ENCODE results near the gene RP9.

RP9 gene

DNA sequence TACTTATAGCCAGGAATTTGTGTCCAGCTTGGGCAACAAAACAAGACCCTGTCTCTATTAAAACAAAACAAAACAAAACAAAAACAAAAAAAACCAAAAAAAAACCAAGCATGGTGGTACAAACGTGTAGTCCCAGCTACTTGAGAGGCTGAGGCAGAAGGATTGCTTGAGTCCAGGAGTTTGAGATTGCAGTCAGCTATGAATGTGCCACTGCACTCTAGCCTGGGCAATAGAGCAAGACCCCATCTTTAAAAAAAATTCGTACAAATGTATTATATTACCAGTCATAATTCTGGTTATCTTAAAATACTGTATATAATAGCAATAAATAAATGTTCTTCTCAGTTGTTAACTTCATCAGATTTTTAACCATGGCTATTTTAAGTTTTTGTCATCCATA lies 17.9 kb upstream of the RP9 start:
- no peaks in the 10 kb centered on the region for H3K36me3 ChIP-seq (ENCODE audit: control insufficient read depth, insufficient read depth, low read length)
- no peak overlapping the region for H3K4me3 ChIP-seq (ENCODE audit: low read depth, low read length)
- H3K4me1 ChIP-seq: no peaks in the 10 kb centered on the region
- H3K79me2 ChIP-seq: peaks cover 5% of the 10 kb centered on the region
- no peaks in the 10 kb centered on the region for H3K27me3 ChIP-seq (ENCODE audit: control insufficient read depth, insufficient read depth, low read length)
- no peak overlapping the region for H3K4me2 ChIP-seq (ENCODE audit: low read length)
- H2AFZ ChIP-seq: no peak overlapping the region
- no peak overlapping the region for H3K27ac ChIP-seq
- H3K9me3 ChIP-seq (ENCODE audit: control insufficient read depth, low read length): no peaks in the 10 kb centered on the region
- TF ChIP-seq, protein P1, sequence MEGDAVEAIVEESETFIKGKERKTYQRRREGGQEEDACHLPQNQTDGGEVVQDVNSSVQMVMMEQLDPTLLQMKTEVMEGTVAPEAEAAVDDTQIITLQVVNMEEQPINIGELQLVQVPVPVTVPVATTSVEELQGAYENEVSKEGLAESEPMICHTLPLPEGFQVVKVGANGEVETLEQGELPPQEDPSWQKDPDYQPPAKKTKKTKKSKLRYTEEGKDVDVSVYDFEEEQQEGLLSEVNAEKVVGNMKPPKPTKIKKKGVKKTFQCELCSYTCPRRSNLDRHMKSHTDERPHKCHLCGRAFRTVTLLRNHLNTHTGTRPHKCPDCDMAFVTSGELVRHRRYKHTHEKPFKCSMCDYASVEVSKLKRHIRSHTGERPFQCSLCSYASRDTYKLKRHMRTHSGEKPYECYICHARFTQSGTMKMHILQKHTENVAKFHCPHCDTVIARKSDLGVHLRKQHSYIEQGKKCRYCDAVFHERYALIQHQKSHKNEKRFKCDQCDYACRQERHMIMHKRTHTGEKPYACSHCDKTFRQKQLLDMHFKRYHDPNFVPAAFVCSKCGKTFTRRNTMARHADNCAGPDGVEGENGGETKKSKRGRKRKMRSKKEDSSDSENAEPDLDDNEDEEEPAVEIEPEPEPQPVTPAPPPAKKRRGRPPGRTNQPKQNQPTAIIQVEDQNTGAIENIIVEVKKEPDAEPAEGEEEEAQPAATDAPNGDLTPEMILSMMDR (IDR thresholded peaks at IDR 0.05): no peak
- H3K9ac ChIP-seq: no peak overlapping the region

DNA sequence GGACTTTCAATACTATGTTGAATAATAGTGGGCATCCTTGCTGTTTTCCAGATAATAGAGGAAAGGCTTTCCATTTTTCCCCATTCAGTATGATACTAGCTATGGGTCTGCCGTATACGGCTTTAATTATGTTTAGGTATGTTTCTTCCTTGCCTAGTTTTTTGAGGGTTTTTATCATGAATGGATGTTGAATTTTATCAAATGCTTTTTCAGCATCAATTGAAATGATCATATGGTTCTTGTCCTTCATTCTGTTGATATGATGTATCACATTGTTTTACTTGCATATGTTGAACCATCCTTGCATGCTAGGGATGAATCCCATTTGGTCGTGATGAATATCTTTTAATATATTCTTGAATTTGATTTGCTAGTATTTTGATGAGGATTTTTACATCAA lies 9.2 kb upstream of the RP9 start:
- Histone ChIP-seq H3K9me3 (ENCODE audit: control insufficient read depth, low read length) (no peaks in the 10 kb centered on the region), H3K36me3 (ENCODE audit: control insufficient read depth, insufficient read depth, low read length) (no peaks in the 10 kb centered on the region), H3K4me3 (ENCODE audit: low read depth, low read length) (no peak overlapping the region), H2AFZ (no peak overlapping the region), H3K27ac (no peak overlapping the region), H3K4me2 (ENCODE audit: low read length) (no peak overlapping the region), H3K79me2 (no peaks in the 10 kb centered on the region), H3K27me3 (ENCODE audit: control insufficient read depth, insufficient read depth, low read length) (no peaks in the 10 kb centered on the region), H3K4me1 (no peaks in the 10 kb centered on the region), H3K9ac (no peak overlapping the region)
- TF ChIP-seq, protein P1 (IDR thresholded peaks at IDR 0.05): no peak

- Histone ChIP-seq H3K79me2 (no peaks in the 10 kb centered on the region), H3K9ac (no peak overlapping the region), H3K9me3 (ENCODE audit: control insufficient read depth, low read length) (no peaks in the 10 kb centered on the region), H3K27me3 (ENCODE audit: control insufficient read depth, insufficient read depth, low read length) (no peaks in the 10 kb centered on the region), H3K4me3 (ENCODE audit: low read depth, low read length) (no peak overlapping the region), H3K27ac (no peak overlapping the region), H3K36me3 (ENCODE audit: control insufficient read depth, insufficient read depth, low read length) (no peaks in the 10 kb centered on the region), H2AFZ (no peak overlapping the region), H3K4me1 (no peaks in the 10 kb centered on the region), H3K4me2 (ENCODE audit: low read length) (no peak overlapping the region)
- TF ChIP-seq, protein P1 (IDR thresholded peaks at IDR 0.05): no peak
Observed at GRCh38 chr7:33114976-33115375, 5.8 kb upstream of the RP9 start.

- Histone ChIP-seq H3K9me3 (ENCODE audit: control insufficient read depth, low read length) (no peaks in the 10 kb centered on the region), H3K4me1 (peaks cover 5% of the 10 kb centered on the region), H3K27ac (no peak overlapping the region), H3K4me3 (ENCODE audit: low read depth, low read length) (no peak overlapping the region), H3K9ac (no peak overlapping the region), H2AFZ (peak overlapping the region; percentile 21), H3K79me2 (peaks cover 18% of the 10 kb centered on the region), H3K4me2 (ENCODE audit: low read length) (no peak overlapping the region), H3K36me3 (ENCODE audit: control insufficient read depth, insufficient read depth, low read length) (no peaks in the 10 kb centered on the region), H3K27me3 (ENCODE audit: control insufficient read depth, insufficient read depth, low read length) (no peaks in the 10 kb centered on the region)
- TF ChIP-seq, protein P1 (IDR thresholded peaks at IDR 0.05): no peak
Observed at GRCh38 chr7:33111614-33112013, 2.4 kb upstream of the RP9 start.

- Histone ChIP-seq H3K27me3 (ENCODE audit: control insufficient read depth, insufficient read depth, low read length) (no peaks in the 10 kb centered on the region), H3K9ac (no peak overlapping the region), H3K36me3 (ENCODE audit: control insufficient read depth, insufficient read depth, low read length) (no peaks in the 10 kb centered on the region), H3K4me2 (ENCODE audit: low read length) (peak overlapping the region; percentile 81), H3K27ac (peak overlapping the region; percentile 62), H3K9me3 (ENCODE audit: control insufficient read depth, low read length) (no peaks in the 10 kb centered on the region), H3K4me3 (ENCODE audit: low read depth, low read length) (peak overlapping the region; percentile 61), H3K79me2 (peaks cover 32% of the 10 kb centered on the region), H3K4me1 (peaks cover 5% of the 10 kb centered on the region), H2AFZ (peak overlapping the region; percentile 95)
- TF ChIP-seq, protein P1 (IDR thresholded peaks at IDR 0.05): no peak
Observed at GRCh38 chr7:33109758-33110238, 594 bp upstream of the RP9 start.
